ENCODE measurements around the gene ANXA6.

GRCh38 chr5:151132963-151133362, 24.6 kb downstream of the ANXA6 start:
- TF ChIP-seq CTCF (conservative IDR thresholded peaks at IDR 0.05; ENCODE audit: low read depth, low read length) (no peak), CHD1 (IDR thresholded peaks at IDR 0.05; ENCODE audit: low read depth, low read length) (no peak), SMC3 (IDR thresholded peaks at IDR 0.05; ENCODE audit: low read depth, low read length) (no peak), RAD21 (IDR thresholded peaks at IDR 0.05; ENCODE audit: low read length) (no peak), BHLHE40 (IDR thresholded peaks at IDR 0.05; ENCODE audit: low read depth, low read length) (no peak), CEBPB (IDR thresholded peaks at IDR 0.05; ENCODE audit: low read depth, low read length) (no peak)
- TF ChIP-seq, protein P1, sequence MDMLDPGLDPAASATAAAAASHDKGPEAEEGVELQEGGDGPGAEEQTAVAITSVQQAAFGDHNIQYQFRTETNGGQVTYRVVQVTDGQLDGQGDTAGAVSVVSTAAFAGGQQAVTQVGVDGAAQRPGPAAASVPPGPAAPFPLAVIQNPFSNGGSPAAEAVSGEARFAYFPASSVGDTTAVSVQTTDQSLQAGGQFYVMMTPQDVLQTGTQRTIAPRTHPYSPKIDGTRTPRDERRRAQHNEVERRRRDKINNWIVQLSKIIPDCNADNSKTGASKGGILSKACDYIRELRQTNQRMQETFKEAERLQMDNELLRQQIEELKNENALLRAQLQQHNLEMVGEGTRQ (IDR thresholded peaks at IDR 0.05; ENCODE audit: low read depth, low read length), result no peak

All from IMR-90 (cell line).